WTC11 (cell line): ENCODE measurements around the gene PFKP.

Experiments used
- ATF2 ChIP-seq: sonication (generic); formaldehyde crosslinking; IDR thresholded peaks from 2 replicates; pipeline ENCODE4 v1.8.1; 2022; ENCODE audit warnings: low read depth, missing genetic modification reagents, borderline replicate concordance
- CREB1 ChIP-seq: sonication (generic); formaldehyde crosslinking; IDR thresholded peaks from 2 replicates; pipeline ENCODE4 v1.8.0; 2023; ENCODE audit warnings: mild to moderate bottlenecking, missing genetic modification reagents
- ETV6 ChIP-seq: sonication (generic); formaldehyde crosslinking; IDR thresholded peaks from 2 replicates; pipeline ENCODE4 v1.8.1; 2022; ENCODE audit warnings: mild to moderate bottlenecking, missing genetic modification reagents
- HMGXB4 ChIP-seq: sonication (generic); formaldehyde crosslinking; IDR thresholded peaks from 2 replicates; pipeline ENCODE4 v1.8.1; 2023; ENCODE audit warnings: mild to moderate bottlenecking, moderate library complexity, missing genetic modification reagents
- SP1 ChIP-seq: sonication (generic); formaldehyde crosslinking; conservative IDR thresholded peaks from 2 replicates; pipeline ENCODE4 v1.8.1; 2022; ENCODE audit warnings: missing genetic modification reagents
- TCF7 ChIP-seq: sonication (generic); formaldehyde crosslinking; IDR thresholded peaks from 2 replicates; pipeline ENCODE4 v1.8.0; 2022; ENCODE audit warnings: mild to moderate bottlenecking, low read depth, missing genetic modification reagents, moderate library complexity
- USF2 ChIP-seq: sonication (generic); formaldehyde crosslinking; IDR thresholded peaks from 2 replicates; pipeline ENCODE4 v1.8.1; 2023; ENCODE audit warnings: mild to moderate bottlenecking, missing genetic modification reagents, moderate library complexity
- ZBTB21 ChIP-seq: sonication (generic); formaldehyde crosslinking; IDR thresholded peaks from 2 replicates; pipeline ENCODE4 v1.8.1; 2023; ENCODE audit warnings: mild to moderate bottlenecking, missing genetic modification reagents, borderline replicate concordance
- ZNF232 ChIP-seq: sonication (generic); formaldehyde crosslinking; IDR thresholded peaks from 2 replicates; pipeline ENCODE4 v1.8.0; 2022; ENCODE audit warnings: mild to moderate bottlenecking, missing genetic modification reagents
- ZNF416 ChIP-seq: fragments of 250-450 bp; sonication (Bioruptor Pico); IDR thresholded peaks from 2 replicates; pipeline ENCODE4 v1.9.0; 2021; ENCODE audit warnings: mild to moderate bottlenecking, inconsistent platforms
- TF ChIP-seq, protein P1 (sequence below): fragments of 200-600 bp; IDR thresholded peaks from 2 replicates; pipeline ENCODE4 v1.8.0; 2022; ENCODE audit warnings: antibody characterized with exemption
- TF ChIP-seq, protein P2 (sequence below): sonication (generic); formaldehyde crosslinking; IDR thresholded peaks from 2 replicates; pipeline ENCODE4 v1.8.1; 2022; ENCODE audit warnings: missing genetic modification reagents, borderline replicate concordance

DNA sequence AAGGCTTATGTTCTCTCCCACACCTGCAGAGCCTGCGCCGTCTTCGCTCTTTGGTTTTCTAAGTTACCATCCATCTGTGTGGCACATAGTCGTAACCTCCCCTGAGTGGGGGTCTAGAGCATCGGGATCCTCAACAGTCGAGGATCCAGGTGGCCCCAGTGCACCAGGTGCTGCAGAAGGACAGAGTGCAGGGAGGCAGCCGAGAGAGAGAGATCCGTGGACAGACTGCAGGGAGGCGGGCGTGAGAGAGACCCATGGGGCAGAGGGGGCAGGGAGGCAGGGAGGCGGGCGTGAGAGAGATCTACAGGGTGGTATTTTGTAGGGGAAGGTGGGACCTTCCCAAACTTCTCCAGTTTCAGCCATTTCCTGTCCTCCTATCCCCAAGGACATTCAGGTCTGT is 42.3 kb downstream of the PFKP start:
- TF ChIP-seq, protein P1, sequence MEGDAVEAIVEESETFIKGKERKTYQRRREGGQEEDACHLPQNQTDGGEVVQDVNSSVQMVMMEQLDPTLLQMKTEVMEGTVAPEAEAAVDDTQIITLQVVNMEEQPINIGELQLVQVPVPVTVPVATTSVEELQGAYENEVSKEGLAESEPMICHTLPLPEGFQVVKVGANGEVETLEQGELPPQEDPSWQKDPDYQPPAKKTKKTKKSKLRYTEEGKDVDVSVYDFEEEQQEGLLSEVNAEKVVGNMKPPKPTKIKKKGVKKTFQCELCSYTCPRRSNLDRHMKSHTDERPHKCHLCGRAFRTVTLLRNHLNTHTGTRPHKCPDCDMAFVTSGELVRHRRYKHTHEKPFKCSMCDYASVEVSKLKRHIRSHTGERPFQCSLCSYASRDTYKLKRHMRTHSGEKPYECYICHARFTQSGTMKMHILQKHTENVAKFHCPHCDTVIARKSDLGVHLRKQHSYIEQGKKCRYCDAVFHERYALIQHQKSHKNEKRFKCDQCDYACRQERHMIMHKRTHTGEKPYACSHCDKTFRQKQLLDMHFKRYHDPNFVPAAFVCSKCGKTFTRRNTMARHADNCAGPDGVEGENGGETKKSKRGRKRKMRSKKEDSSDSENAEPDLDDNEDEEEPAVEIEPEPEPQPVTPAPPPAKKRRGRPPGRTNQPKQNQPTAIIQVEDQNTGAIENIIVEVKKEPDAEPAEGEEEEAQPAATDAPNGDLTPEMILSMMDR: no peak
- TF ChIP-seq HMGXB4 (no peak), SP1 (CRISPR knock-in tag) (no peak), USF2 (CRISPR knock-in tag) (no peak), CREB1 (CRISPR knock-in tag) (no peak), ATF2 (CRISPR knock-in tag) (no peak), TCF7 (no peak), ETV6 (CRISPR knock-in tag) (no peak), ZBTB21 (CRISPR knock-in tag) (no peak), ZNF232 (CRISPR knock-in tag) (no peak), ZNF416 (CRISPR knock-in tag) (no peak)
- TF ChIP-seq, protein P2, sequence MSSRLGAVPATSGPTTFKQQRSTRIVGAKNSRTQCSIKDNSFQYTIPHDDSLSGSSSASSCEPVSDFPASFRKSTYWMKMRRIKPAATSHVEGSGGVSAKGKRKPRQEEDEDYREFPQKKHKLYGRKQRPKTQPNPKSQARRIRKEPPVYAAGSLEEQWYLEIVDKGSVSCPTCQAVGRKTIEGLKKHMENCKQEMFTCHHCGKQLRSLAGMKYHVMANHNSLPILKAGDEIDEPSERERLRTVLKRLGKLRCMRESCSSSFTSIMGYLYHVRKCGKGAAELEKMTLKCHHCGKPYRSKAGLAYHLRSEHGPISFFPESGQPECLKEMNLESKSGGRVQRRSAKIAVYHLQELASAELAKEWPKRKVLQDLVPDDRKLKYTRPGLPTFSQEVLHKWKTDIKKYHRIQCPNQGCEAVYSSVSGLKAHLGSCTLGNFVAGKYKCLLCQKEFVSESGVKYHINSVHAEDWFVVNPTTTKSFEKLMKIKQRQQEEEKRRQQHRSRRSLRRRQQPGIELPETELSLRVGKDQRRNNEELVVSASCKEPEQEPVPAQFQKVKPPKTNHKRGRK (CRISPR knock-in tag): no peak
